Glutamatergic neuron (in vitro differentiated cells): Measurements from ENCODE around the gene RING1. TPM values are rescaled to one million over a fixed set of nuclear protein-coding genes. Genes with fewer than 3 reads are reported as not detected.

Experiments used
- DNase-seq: peaks from one replicate; pipeline ENCODE4 v3.0.0; 2022
- H3K27ac Mint-ChIP-seq: one replicate; pipeline ENCODE4 v1.8.0; 2020; ENCODE audit warnings: mild to moderate bottlenecking, mixed read lengths, inconsistent platforms; ENCODE audit not compliant: unreplicated experiment
- H3K27me3 Mint-ChIP-seq: one replicate; pipeline ENCODE4 v1.8.0; 2020; ENCODE audit warnings: mild to moderate bottlenecking, moderate library complexity, mixed read lengths, inconsistent platforms; ENCODE audit not compliant: unreplicated experiment
- H3K36me3 Mint-ChIP-seq: one replicate; pipeline ENCODE4 v1.8.0; 2020; ENCODE audit warnings: mild to moderate bottlenecking, mixed read lengths, inconsistent platforms; ENCODE audit not compliant: unreplicated experiment
- H3K4me1 Mint-ChIP-seq: one replicate; pipeline ENCODE4 v1.8.0; 2020; ENCODE audit warnings: mild to moderate bottlenecking, low read depth, mixed read lengths, inconsistent platforms; ENCODE audit not compliant: unreplicated experiment
- H3K4me3 Mint-ChIP-seq: one replicate; pipeline ENCODE4 v1.8.0; 2020; ENCODE audit warnings: mild to moderate bottlenecking, mixed read lengths, inconsistent platforms; ENCODE audit not compliant: unreplicated experiment
- H3K9me3 Mint-ChIP-seq: one replicate; pipeline ENCODE4 v1.8.0; 2020; ENCODE audit warnings: mild to moderate bottlenecking, moderate library complexity, mixed read lengths, inconsistent platforms; ENCODE audit not compliant: unreplicated experiment
- CTCF ChIP-seq: fragments of 200-600 bp; sonication (generic); IDR thresholded peaks from one replicate; pipeline ENCODE4 v1.5.0; 2021; ENCODE audit not compliant: partially characterized antibody, unreplicated experiment
- total RNA-seq: library from RNA; stranded (reverse); fragmentation: NEBNext Ultra II Directional; extraction: Animal tissue kit (Norgen Biotek cat#: 25700); gene quantifications from one replicate; pipeline ENCODE4 v1.2.1, GENCODE V29; 2021; ENCODE audit not compliant: unreplicated experiment

The RING1 gene
- total RNA-seq, 1 donor from 2014 or later, result 37.3 TPM

GRCh38 chr6:33201147-33201545 lies 7.2 kb upstream of the RING1 start:
- peaks cover 32% of the 10 kb centered on the region for H3K4me1 Mint-ChIP-seq
- TF ChIP-seq CTCF, result peak; percentile 23
- peaks cover 19% of the 10 kb centered on the region for H3K27me3 Mint-ChIP-seq
- no peak for DNase-seq
- no peaks in the 10 kb centered on the region for H3K36me3 Mint-ChIP-seq
- H3K9me3 Mint-ChIP-seq, result peaks cover 17% of the 10 kb centered on the region
- H3K27ac Mint-ChIP-seq, result peak overlapping the region; percentile 95
- H3K4me3 Mint-ChIP-seq, result peak overlapping the region; percentile 99

GRCh38 chr6:33201935-33202334 lies 6.4 kb upstream of the RING1 start:
- H3K4me3 Mint-ChIP-seq, result peak overlapping the region; percentile 99

GRCh38 chr6:33202799-33203198 lies 5.5 kb upstream of the RING1 start:
- TF ChIP-seq CTCF, result no peak
- Mint-ChIP-seq H3K4me3 (peak overlapping the region; percentile 99), H3K27me3 (peaks cover 20% of the 10 kb centered on the region), H3K27ac (no peak overlapping the region), H3K36me3 (no peaks in the 10 kb centered on the region), H3K9me3 (peaks cover 14% of the 10 kb centered on the region), H3K4me1 (peaks cover 30% of the 10 kb centered on the region)
- no peak for DNase-seq

More at GRCh38 chr6:33201935-33202334, 6.4 kb upstream of the RING1 start:
- H3K27me3 Mint-ChIP-seq, result peaks cover 20% of the 10 kb centered on the region
- DNase-seq, result no peak
- no peak for TF ChIP-seq CTCF
- H3K9me3 Mint-ChIP-seq, result peaks cover 14% of the 10 kb centered on the region
- peak overlapping the region; percentile 79 for H3K27ac Mint-ChIP-seq
- no peaks in the 10 kb centered on the region for H3K36me3 Mint-ChIP-seq
- peaks cover 34% of the 10 kb centered on the region for H3K4me1 Mint-ChIP-seq

GRCh38 chr6:33203443-33204164 lies 4.7 kb upstream of the RING1 start:
- Mint-ChIP-seq H3K4me1 (peaks cover 27% of the 10 kb centered on the region), H3K27me3 (peaks cover 20% of the 10 kb centered on the region), H3K4me3 (peak overlapping the region; percentile 99), H3K36me3 (no peaks in the 10 kb centered on the region), H3K27ac (no peak overlapping the region), H3K9me3 (peaks cover 13% of the 10 kb centered on the region)
- no peak for TF ChIP-seq CTCF
- no peak for DNase-seq

GRCh38 chr6:33204165-33204414 lies 4.2 kb upstream of the RING1 start:
- Mint-ChIP-seq H3K27ac (no peak overlapping the region), H3K9me3 (peaks cover 10% of the 10 kb centered on the region), H3K36me3 (no peaks in the 10 kb centered on the region), H3K4me3 (peak overlapping the region; percentile 99), H3K4me1 (peaks cover 24% of the 10 kb centered on the region), H3K27me3 (peaks cover 22% of the 10 kb centered on the region)
- DNase-seq, result no peak
- no peak for TF ChIP-seq CTCF
